ENCODE measurements around the gene IGF2BP2.

DNA sequence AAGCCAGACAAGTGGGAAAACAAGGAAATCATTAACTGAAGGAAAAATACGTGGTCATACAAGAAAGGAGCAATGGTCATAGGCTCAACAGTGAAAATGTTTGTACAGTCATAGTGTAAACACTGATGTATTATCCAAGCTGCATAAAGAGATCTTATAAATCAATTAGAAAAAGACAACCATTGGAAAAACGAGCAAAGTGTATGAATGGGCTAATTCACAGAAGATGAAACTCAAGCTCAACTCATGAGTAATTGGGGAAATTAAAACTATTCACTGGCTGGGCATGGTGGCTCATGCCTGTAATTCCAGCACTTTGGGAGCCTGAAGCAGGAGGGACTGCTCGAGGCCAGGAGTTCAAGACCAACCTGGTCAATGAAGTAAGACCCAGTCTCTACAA lies 6.4 kb upstream of the IGF2BP2 start:
- TF ChIP-seq, protein P1, sequence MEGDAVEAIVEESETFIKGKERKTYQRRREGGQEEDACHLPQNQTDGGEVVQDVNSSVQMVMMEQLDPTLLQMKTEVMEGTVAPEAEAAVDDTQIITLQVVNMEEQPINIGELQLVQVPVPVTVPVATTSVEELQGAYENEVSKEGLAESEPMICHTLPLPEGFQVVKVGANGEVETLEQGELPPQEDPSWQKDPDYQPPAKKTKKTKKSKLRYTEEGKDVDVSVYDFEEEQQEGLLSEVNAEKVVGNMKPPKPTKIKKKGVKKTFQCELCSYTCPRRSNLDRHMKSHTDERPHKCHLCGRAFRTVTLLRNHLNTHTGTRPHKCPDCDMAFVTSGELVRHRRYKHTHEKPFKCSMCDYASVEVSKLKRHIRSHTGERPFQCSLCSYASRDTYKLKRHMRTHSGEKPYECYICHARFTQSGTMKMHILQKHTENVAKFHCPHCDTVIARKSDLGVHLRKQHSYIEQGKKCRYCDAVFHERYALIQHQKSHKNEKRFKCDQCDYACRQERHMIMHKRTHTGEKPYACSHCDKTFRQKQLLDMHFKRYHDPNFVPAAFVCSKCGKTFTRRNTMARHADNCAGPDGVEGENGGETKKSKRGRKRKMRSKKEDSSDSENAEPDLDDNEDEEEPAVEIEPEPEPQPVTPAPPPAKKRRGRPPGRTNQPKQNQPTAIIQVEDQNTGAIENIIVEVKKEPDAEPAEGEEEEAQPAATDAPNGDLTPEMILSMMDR (IDR thresholded peaks at IDR 0.05): no peak
- no peak for TF ChIP-seq POLR2A (IDR thresholded peaks at IDR 0.05)

Data from esophagus squamous epithelium (tissue), 4 donors.